Measurements from ENCODE around the gene VTI1A.

DNA sequence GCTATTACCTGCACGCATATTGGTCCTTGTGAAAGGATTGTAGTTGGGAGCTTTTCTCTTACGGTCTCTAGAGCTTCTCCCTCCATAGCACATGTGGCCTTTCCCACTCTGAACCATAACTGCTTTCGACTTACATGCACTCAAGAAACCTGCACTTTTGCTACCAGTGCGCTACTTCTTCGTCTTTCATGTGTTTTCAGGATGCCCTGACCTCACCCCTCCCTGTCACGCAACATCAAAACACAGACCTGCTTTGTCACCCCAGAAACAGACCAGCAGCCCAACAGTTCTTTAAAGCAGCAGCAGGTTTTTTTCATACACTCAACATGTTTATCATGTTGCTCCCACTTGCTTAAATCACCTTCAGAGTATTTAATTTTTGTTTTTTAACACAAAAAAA is 259.6 kb downstream of the VTI1A start:
- TF ChIP-seq POLR2A (IDR thresholded peaks at IDR 0.05; ENCODE audit: low read length) (no peak), MAZ (IDR thresholded peaks at IDR 0.05; ENCODE audit: borderline replicate concordance, low read depth, low read length) (no peak), EP300 (IDR thresholded peaks at IDR 0.05) (no peak), CEBPB (IDR thresholded peaks at IDR 0.05) (no peak), SREBF2 (IDR thresholded peaks at IDR 0.05) (no peak)
- TF ChIP-seq, protein P1, sequence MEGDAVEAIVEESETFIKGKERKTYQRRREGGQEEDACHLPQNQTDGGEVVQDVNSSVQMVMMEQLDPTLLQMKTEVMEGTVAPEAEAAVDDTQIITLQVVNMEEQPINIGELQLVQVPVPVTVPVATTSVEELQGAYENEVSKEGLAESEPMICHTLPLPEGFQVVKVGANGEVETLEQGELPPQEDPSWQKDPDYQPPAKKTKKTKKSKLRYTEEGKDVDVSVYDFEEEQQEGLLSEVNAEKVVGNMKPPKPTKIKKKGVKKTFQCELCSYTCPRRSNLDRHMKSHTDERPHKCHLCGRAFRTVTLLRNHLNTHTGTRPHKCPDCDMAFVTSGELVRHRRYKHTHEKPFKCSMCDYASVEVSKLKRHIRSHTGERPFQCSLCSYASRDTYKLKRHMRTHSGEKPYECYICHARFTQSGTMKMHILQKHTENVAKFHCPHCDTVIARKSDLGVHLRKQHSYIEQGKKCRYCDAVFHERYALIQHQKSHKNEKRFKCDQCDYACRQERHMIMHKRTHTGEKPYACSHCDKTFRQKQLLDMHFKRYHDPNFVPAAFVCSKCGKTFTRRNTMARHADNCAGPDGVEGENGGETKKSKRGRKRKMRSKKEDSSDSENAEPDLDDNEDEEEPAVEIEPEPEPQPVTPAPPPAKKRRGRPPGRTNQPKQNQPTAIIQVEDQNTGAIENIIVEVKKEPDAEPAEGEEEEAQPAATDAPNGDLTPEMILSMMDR (IDR thresholded peaks at IDR 0.05): no peak

All from A549 (cell line).